Right ventricle myocardium inferior (tissue), 1 donor: ENCODE measurements around the gene CCDC196. TPM values are rescaled to one million over a fixed set of nuclear protein-coding genes. Genes with fewer than 3 reads are reported as not detected.
"Not testable (repeated sequence)": the region's sequence is repeated elsewhere in the genome, so short reads cannot be mapped to it uniquely, and the experiment has no call there.

Source experiments
- ATAC-seq: fragments of 200-7000 bp; cut with Tn5 transposase; one replicate; pipeline ENCODE4 v1.9.1; 2020; ENCODE audit warnings: mild to moderate bottlenecking, moderate library complexity
- DNase-seq: peaks from one replicate; pipeline ENCODE4 v3.0.0; 2021; ENCODE audit errors: missing footprints
- intact Hi-C: fragments of 100-400 bp; cut with DNase I; formaldehyde crosslinking; loops from one replicate; pipeline ENCODE4 v1.11.0; 2022
- total RNA-seq: library from RNA; stranded (reverse); fragmentation: NEBNext Ultra II Directional; extraction: Animal tissue kit (Norgen Biotek cat#: 25700); gene quantifications from one replicate; pipeline ENCODE4 v1.2.1, GENCODE V29; 2021
- donor health status: DM: no; HTN: yes; CAD: no; lungs with severe emphysema.

The CCDC196 gene
- total RNA-seq, 1 donor from 2014 or later: not detected

GRCh38 chr14:66530526-66530925 is 44.4 kb downstream of the CCDC196 start:
- ATAC-seq: no peak
- intact Hi-C loops: no loop called here

GRCh38 chr14:66539034-66539433 is 52.9 kb downstream of the CCDC196 start:
- intact Hi-C loops: no loop called here
- no peak for ATAC-seq
- DNase-seq: no peak

More at GRCh38 chr14:66530526-66530925, 44.4 kb downstream of the CCDC196 start:
- DNase-seq: no peak

DNA sequence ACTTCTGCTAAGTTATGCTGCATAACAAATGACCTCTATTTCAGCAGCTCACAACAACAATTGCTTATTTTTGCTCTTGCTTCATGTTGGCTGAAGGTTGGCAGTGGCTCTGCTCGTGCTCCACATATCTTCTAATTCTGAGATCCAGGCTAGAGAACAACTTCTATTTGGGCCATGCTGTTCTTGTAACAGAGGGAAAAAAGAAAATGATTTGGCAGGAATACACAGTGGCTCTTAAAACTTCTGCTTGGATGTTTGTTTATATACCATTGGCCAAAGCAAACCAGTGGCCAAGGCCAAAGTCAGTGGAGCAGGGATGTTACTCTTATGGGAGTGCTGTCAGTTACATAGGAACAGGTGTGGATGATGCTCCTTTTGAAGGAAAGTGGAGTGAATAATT is 53.9 kb downstream of the CCDC196 start:
- no peak for DNase-seq
- intact Hi-C loops: no loop called here
- peak; percentile 63 for ATAC-seq

- no peak for DNase-seq
- intact Hi-C loops: no loop called here
- ATAC-seq: no peak
Measured at GRCh38 chr14:66541627-66542026, 55.5 kb downstream of the CCDC196 start.

GRCh38 chr14:66543996-66544395 is 57.8 kb downstream of the CCDC196 start:
- ATAC-seq (no peak), DNase-seq (no peak)
- intact Hi-C loops: no loop called here

DNA sequence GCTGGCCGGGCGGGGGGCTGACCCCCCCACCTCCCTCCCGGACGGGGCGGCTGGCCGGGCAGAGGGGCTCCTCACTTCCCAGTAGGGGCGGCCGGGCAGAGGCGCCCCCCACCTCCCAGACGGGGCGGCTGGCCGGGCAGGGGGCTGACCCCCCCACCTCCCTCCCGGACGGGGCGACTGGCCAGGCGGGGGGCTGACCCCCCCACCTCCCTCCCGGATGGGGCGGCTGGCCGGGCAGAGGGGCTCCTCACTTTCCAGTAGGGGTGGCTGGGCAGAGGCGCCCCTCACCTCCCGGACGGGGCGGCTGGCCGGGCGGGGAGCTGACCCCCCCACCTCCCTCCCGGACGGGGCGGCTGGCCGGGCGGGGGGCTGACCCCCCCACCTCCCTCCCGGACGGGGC is 59.0 kb downstream of the CCDC196 start:
- ATAC-seq, intact Hi-C loops, DNase-seq: not testable (repeated sequence)

DNA sequence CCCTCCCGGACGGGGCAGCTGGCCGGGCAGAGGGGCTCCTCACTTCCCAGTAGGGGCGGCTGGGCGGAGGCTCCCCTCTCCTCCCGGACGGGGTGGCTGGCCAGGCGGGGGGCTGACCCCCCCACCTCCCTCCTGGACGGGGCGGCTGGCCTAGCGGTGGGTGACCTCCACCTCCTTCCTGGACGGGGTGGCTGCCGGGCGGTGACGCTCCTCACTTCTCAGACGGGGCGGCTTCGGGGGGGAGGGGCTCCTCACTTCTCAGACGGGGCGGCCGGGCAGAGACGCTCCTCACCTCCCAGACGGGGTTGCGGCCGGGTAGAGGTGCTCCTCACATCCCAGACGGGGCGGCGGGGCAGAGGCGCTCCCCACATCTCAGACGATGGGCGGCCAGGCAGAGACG is 59.6 kb downstream of the CCDC196 start:
- DNase-seq, intact Hi-C loops, ATAC-seq: not testable (repeated sequence)

Other genes starting within 250 kb of the CCDC196 start
- 23.5 TPM for gene GPHN, start 21.8 kb downstream of the CCDC196 start, total RNA-seq